Small intestine (tissue), 7 donors: Measurements from ENCODE around the gene AFF3. TPM values are rescaled to one million over a fixed set of nuclear protein-coding genes. Genes with fewer than 3 reads are reported as not detected.

Experiments used
- DNase-seq, 2 donors: peaks; one replicate each; pipeline versions ENCODE4 v3.0.0 to v3.0.0-alpha.2; 2013
- FAIRE-seq: peaks from 2 replicates; lab custom pipeline; 2012; peaks lifted over from hg19 to GRCh38; lab: Jason Lieb, UNC
- H3K27ac ChIP-seq, 3 donors: one replicate each; pipeline ENCODE4 v1.5.1; 2013; ENCODE audit warnings: low read length in 2 of 3, mild to moderate bottlenecking in 2 of 3, control low read depth in 1 of 3, inconsistent platforms in 1 of 3, low read depth in 1 of 3, moderate library complexity in 1 of 3
- H3K27me3 ChIP-seq, 3 donors: one replicate each; pipeline ENCODE4 v1.6.1; 2013; ENCODE audit warnings: low read length in 3 of 3, inconsistent platforms in 1 of 3; ENCODE audit not compliant: control insufficient read depth in 3 of 3, insufficient read depth in 3 of 3
- H3K36me3 ChIP-seq, 3 donors: one replicate each; pipeline ENCODE4 v1.6.1; 2013; ENCODE audit warnings: low read length in 3 of 3, inconsistent platforms in 1 of 3, low read depth in 1 of 3, mild to moderate bottlenecking in 1 of 3, moderate library complexity in 1 of 3; ENCODE audit not compliant: control insufficient read depth in 3 of 3, insufficient read depth in 2 of 3
- H3K4me1 ChIP-seq, 3 donors: one replicate each; pipeline ENCODE4 v1.6.1; 2013; ENCODE audit warnings: low read length in 2 of 3, inconsistent platforms in 1 of 3, low read depth in 1 of 3, mild to moderate bottlenecking in 1 of 3, moderate library complexity in 1 of 3; ENCODE audit not compliant: control insufficient read depth in 3 of 3, insufficient read depth in 2 of 3
- H3K4me3 ChIP-seq, 3 donors: one replicate each; pipeline ENCODE4 v1.5.1; 2013; ENCODE audit warnings: low read length in 3 of 3, control low read depth in 1 of 3, inconsistent platforms in 1 of 3, low read depth in 1 of 3, mild to moderate bottlenecking in 1 of 3, moderate library complexity in 1 of 3
- H3K9me3 ChIP-seq, 2 donors: one replicate each; pipeline ENCODE4 v1.6.1; 2013; ENCODE audit warnings: low read depth in 1 of 2, low read length in 1 of 2; ENCODE audit not compliant: control insufficient read depth in 2 of 2, insufficient read depth in 1 of 2
- WGBS, 3 donors: extraction: QIAGEN DNeasy Blood & Tissue Kit; methylation state at CpG; one replicate each; pipeline ENCODE4 v1.1.7; 2013; 5-methylcytosine and 5-hydroxymethylcytosine counted together
- polyA plus RNA-seq, 4 donors: library from polyadenylated mRNA; stranded (reverse) in 3 of 4; unstranded in 1 of 4; fragments of 200-250 nt in 3 of 4; fragments of 120-200 nt in 1 of 4; gene quantifications; one replicate each; pipeline versions ENCODE4 v1.2.1 to v1.2.3, GENCODE V29; 2013
- donor health status: healthy with polysubstance abuse.
- donor health status: control.
- donor health status: control.
- donor health status: Bipolar disorder and iron deficiency.
- donor health status: healthy.

AFF3 gene
- polyA plus RNA-seq, 4 donors, result 0.27 to 3.2 (median 0.92) TPM; not detected in 1

DNA sequence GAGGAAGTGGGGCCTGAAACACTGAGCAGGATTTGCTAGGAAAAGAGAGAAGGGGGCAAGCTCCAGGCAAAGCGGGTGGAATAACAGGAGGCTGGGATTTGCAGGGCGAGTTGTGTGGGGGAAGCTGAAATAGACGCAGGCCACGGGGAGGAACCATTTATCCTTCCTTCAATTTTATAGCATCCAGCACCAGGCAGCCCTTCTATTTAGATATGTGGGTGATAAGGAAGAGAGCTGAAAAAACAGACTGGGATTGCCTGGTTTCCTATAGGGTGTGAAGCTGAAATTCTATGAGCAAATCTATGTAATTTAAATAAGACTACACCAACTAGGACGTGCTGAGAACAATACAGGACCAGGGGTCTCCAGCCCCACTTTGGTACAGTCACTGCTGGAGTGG, 520.6 kb downstream of the AFF3 start:
- no peaks in the 10 kb centered on the region for H3K36me3 ChIP-seq
- 74 to 84% (median 78%) methylated on average over 5 of the region's 5 CpGs for WGBS, 3 donors
- H3K4me3 ChIP-seq, result no peak overlapping the region
- no peaks in the 10 kb centered on the region for H3K27me3 ChIP-seq
- H3K27ac ChIP-seq, result no peak overlapping the region
- no peak for DNase-seq
- FAIRE-seq, result no peak
- no peaks in the 10 kb centered on the region for H3K4me1 ChIP-seq
- H3K9me3 ChIP-seq, result no peaks in the 10 kb centered on the region

DNA sequence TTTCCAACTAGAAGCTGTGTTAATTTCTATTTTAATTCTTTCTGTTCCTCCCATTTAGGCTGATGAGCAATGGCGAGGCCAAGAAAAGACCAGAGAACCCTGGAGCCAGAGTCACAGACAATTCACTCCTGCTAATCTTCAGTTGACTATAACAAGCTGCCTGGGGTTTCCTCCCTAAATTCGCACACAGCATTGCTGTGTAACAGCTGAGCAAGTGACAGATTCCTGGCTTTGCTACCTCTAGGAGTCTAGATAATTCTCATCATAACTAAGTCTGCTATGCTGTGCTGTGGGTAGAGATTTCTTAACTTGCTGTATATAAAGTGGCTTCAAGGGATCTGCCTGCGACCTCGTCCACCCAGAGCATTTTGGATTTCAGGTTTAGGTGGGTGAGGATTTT, 521.3 kb downstream of the AFF3 start:
- Histone ChIP-seq H3K36me3 (no peaks in the 10 kb centered on the region), H3K9me3 (no peaks in the 10 kb centered on the region), H3K27ac (no peak overlapping the region), H3K4me3 (no peak overlapping the region), H3K4me1 (no peaks in the 10 kb centered on the region), H3K27me3 (no peaks in the 10 kb centered on the region)
- DNase-seq (no peak), FAIRE-seq (no peak)
- WGBS, 3 donors, result 81 to 95% (median 88%) methylated on average over 4 of the region's 4 CpGs

DNA sequence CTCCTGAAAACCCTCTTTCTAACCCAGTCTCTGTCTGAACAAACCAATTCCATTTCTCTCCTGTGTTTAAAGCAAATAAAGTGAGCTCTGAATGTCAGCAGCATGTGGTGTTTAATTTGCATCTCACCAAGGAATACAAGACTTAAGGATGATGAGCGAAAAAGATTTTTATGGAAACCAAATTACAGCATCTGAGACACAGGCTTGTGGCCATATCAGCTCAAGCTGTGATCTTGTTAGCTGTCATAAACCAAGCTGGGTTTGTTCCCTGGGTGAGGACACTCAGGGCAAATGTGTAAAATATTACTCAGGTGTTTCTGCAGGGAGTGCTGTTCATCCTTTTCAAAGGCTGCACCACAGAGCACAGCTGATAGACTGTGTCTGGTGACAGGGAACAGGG, 523.2 kb downstream of the AFF3 start:
- no peaks in the 10 kb centered on the region for H3K36me3 ChIP-seq
- 95 to 100% (median 100%) methylated on average over 1 of the region's 1 CpG for WGBS, 3 donors
- DNase-seq, result no peak
- H3K27ac ChIP-seq, result no peak overlapping the region
- no peaks in the 10 kb centered on the region for H3K4me1 ChIP-seq
- no peaks in the 10 kb centered on the region for H3K27me3 ChIP-seq
- no peaks in the 10 kb centered on the region for H3K9me3 ChIP-seq
- H3K4me3 ChIP-seq, result no peak overlapping the region
- FAIRE-seq, result no peak

DNA sequence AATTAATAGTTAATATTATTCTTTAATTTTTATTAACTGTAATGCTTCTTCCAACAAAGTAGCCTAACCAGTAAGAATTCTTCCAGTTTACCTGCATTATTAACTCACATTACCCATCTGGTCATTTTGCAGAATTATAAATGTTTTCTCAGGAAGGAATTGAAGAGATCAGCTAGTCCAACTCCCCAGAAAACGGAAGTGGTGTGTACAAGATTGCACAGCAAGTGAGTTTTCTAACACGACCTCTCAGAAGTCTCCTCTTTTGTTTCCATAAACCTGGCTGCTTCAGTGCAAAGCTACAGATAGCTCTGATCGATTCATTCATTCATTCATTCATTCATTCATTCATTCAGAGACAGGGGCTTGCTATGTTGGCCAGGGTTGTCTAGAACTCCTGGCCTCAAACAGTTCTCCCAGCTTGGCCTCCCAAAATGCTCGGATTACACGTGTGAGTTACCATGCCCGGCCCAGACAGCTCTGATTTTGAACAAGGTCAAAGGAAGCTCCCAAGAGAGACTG, 523.8 kb downstream of the AFF3 start:
- H3K4me1 ChIP-seq, result no peaks in the 10 kb centered on the region
- H3K36me3 ChIP-seq, result no peaks in the 10 kb centered on the region
- H3K9me3 ChIP-seq, result no peaks in the 10 kb centered on the region
- WGBS, 3 donors, result 62 to 84% (median 66%) methylated on average over 6 of the region's 6 CpGs
- no peak overlapping the region for H3K4me3 ChIP-seq
- no peak overlapping the region for H3K27ac ChIP-seq
- H3K27me3 ChIP-seq, result no peaks in the 10 kb centered on the region
- FAIRE-seq (no peak), DNase-seq (no peak)

DNA sequence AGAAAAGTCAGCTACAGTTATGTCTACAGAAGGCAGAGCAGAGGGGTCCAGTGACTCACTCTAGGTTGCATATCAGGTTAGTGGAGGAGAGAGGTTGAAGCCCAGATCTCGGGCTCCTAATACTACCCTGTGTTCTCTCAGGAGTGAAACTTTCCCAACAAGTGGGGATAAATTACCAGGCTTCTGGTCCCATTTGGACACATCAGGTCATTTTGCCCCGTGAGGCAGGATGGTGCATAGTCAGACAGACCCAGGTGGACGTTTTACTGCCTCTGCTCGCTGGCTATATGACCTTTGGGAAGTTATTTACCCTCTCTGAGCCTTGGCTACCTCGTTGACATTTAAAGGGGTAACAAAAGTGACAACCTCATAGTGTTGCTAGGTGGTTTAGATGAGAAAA, 524.6 kb downstream of the AFF3 start:
- no peak for DNase-seq
- H3K4me1 ChIP-seq, result no peaks in the 10 kb centered on the region
- no peaks in the 10 kb centered on the region for H3K9me3 ChIP-seq
- H3K4me3 ChIP-seq, result no peak overlapping the region
- H3K27me3 ChIP-seq, result no peaks in the 10 kb centered on the region
- WGBS, 3 donors, result 58 to 73% (median 60%) methylated on average over 5 of the region's 5 CpGs
- H3K36me3 ChIP-seq, result no peaks in the 10 kb centered on the region
- H3K27ac ChIP-seq, result no peak overlapping the region
- FAIRE-seq, result no peak

DNA sequence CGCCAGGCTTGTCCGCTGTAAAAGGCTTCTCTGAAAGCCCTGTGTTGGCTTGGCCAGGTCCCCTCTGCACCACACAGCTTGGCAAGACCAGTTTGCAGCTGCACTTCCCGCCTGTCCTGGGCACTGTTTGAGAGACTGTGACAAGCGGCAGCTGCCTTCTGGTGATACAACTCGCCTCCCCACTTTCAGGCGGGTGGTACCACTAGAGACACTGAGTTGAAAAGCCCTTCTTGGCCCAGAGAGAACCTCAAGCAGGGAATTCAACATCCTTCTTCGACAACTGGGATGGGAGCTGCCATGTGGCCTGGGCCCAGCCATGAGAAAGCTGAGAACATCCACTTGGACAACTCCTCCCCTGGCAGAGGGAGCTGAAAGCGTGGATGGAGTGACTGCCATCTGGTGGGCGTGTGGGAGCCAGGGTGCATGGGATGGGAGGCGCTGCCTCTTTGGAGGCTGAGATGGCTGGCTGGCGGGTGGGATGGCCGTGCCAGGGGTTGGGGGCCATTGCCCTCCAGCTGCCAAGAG, 527.1 kb downstream of the AFF3 start:
- Histone ChIP-seq H3K36me3 (no peaks in the 10 kb centered on the region), H3K4me1 (no peaks in the 10 kb centered on the region), H3K27me3 (peaks cover 0 to 3% (median 0%) of the 10 kb centered on the region in 3 donors), H3K9me3 (no peaks in the 10 kb centered on the region), H3K4me3 (no peak overlapping the region), H3K27ac (no peak overlapping the region)
- FAIRE-seq (no peak), DNase-seq (peak in 1 of 2 donors; percentile 11)
- WGBS, 3 donors, result 78 to 91% (median 86%) methylated on average over 12 of the region's 12 CpGs

DNA sequence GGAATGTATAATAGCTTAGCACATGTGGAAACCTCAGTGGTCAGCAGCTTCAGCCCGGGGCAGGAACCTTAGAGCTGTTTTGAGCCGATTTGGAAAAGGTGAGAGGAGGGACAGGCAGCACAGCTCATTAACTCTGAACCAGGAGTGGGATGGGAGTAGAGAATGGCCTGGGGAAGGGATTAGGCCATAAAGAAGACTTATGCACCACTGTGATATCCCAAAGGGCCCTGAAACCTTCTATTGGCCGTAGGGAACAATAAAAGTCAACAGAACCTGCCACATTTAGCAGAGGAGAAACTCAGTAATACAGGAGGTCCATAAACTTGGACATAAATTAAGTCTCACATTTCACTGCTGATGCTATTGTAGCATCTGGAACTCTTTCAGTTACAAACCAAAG, 528.4 kb downstream of the AFF3 start:
- FAIRE-seq (no peak), DNase-seq (no peak)
- Histone ChIP-seq H3K27me3 (peaks cover 0 to 3% (median 0%) of the 10 kb centered on the region in 3 donors), H3K4me1 (no peaks in the 10 kb centered on the region), H3K9me3 (no peaks in the 10 kb centered on the region), H3K4me3 (no peak overlapping the region), H3K27ac (no peak overlapping the region), H3K36me3 (no peaks in the 10 kb centered on the region)
- 62 to 76% (median 70%) methylated on average over 3 of the region's 3 CpGs for WGBS, 3 donors

DNA sequence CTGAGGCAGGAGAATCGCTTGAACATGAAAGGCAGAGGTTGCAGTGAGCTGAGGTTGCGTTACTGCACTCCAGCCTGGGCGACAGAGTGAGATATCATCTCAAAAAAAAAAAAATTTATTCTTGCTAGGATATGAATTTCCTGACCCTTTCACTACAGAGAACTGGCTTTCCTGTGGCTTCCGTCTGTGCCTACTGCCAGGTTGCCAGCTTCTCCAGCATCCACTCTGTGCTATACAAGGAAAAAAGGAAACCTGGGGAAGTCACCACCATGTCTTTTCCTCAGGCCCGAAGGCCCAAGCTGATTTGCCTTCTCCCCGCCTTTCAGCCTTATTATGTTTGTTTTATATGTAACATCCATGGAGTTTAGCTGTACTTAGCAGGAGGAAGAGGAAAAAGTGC, 530.6 kb downstream of the AFF3 start:
- FAIRE-seq, result no peak
- WGBS, 3 donors, result 83 to 95% (median 91%) methylated on average over 6 of the region's 6 CpGs

DNA sequence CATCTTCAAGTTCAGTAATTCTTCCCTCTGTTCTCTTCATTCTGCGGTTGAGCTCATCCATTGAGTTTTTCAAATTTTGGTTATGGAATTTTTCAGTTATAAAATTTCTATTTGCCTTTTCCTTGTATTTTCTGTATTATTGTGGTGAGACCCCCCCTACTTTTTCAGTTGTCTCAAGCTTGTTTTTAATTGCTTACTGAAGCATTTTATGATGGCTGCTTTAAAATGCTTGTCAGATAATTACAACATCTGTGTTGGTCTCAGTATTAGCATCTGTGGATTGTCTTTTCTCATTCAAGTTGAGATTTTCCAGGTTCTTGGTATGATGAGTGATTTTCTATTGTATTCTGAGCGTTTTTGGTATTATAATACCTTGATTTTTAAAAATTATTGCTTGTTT, 531.4 kb downstream of the AFF3 start:
- no peaks in the 10 kb centered on the region for H3K36me3 ChIP-seq
- H3K4me3 ChIP-seq, result no peak overlapping the region
- DNase-seq (no peak), FAIRE-seq (no peak)
- WGBS, 3 donors, result 56 to 77% (median 57%) methylated on average over 2 of the region's 2 CpGs
- peaks cover 0 to 3% (median 0%) of the 10 kb centered on the region in 3 donors for H3K27me3 ChIP-seq
- H3K9me3 ChIP-seq, result no peaks in the 10 kb centered on the region
- no peaks in the 10 kb centered on the region for H3K4me1 ChIP-seq
- no peak overlapping the region for H3K27ac ChIP-seq

More for the DNA sequence above, 530.6 kb downstream of the AFF3 start:
- H3K27me3 ChIP-seq, result peaks cover 0 to 3% (median 0%) of the 10 kb centered on the region in 3 donors
- no peak overlapping the region for H3K4me3 ChIP-seq
- DNase-seq, result no peak
- H3K36me3 ChIP-seq, result no peaks in the 10 kb centered on the region
- no peak overlapping the region for H3K27ac ChIP-seq
- H3K9me3 ChIP-seq, result no peaks in the 10 kb centered on the region
- no peaks in the 10 kb centered on the region for H3K4me1 ChIP-seq
